Measurements from ENCODE around the gene UBE2C. TPM values are rescaled to one million over a fixed set of nuclear protein-coding genes. Genes with fewer than 3 reads are reported as not detected.

Gene UBE2C
- total RNA-seq, 1 donor from 2014 or later, result 447 TPM

DNA sequence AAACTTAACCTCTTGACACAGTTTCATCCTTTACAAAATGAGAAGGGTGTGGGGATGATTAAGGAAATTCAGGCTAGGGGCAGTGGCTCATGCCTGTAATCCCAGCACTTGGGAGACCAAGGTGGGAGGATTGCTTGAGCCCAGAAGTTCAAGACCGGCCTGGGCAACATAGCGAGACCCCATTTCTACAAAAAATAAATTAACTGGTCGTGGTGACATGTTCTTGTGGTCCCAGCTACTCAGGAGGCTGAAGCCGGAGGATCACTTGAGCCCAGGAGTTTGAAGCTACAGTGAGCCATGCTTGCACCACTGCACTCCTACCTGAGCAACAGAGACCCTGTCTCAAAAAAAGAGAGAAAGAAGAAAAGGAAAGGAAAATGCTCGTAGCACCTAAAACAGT, 54.0 kb downstream of the UBE2C start:
- no peak overlapping the region for H3K4me3 ChIP-seq (ENCODE audit: low read depth, low read length)
- TF ChIP-seq, protein P1, sequence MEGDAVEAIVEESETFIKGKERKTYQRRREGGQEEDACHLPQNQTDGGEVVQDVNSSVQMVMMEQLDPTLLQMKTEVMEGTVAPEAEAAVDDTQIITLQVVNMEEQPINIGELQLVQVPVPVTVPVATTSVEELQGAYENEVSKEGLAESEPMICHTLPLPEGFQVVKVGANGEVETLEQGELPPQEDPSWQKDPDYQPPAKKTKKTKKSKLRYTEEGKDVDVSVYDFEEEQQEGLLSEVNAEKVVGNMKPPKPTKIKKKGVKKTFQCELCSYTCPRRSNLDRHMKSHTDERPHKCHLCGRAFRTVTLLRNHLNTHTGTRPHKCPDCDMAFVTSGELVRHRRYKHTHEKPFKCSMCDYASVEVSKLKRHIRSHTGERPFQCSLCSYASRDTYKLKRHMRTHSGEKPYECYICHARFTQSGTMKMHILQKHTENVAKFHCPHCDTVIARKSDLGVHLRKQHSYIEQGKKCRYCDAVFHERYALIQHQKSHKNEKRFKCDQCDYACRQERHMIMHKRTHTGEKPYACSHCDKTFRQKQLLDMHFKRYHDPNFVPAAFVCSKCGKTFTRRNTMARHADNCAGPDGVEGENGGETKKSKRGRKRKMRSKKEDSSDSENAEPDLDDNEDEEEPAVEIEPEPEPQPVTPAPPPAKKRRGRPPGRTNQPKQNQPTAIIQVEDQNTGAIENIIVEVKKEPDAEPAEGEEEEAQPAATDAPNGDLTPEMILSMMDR (conservative IDR thresholded peaks at IDR 0.05; ENCODE audit: low read depth, low read length), result no peak
- DNase-seq (ENCODE audit: low read depth), result no peak

Other genes with a start within 250 kb of the UBE2C start
- gene WFDC8, start 233.4 kb upstream of the UBE2C start, total RNA-seq, result not detected in 2 replicates
- not detected in 2 replicates for gene WFDC10A, start 182.9 kb upstream of the UBE2C start, total RNA-seq
- not detected in 2 replicates for gene WFDC9, start 181.4 kb upstream of the UBE2C start, total RNA-seq
- gene WFDC11, start 142.4 kb upstream of the UBE2C start, total RNA-seq, result not detected in 2 replicates
- gene WFDC13, start 110.6 kb upstream of the UBE2C start, total RNA-seq, result not detected in 2 replicates
- not detected in 2 replicates for gene WFDC10B, start 107.6 kb upstream of the UBE2C start, total RNA-seq
- gene SPINT4, start 90.3 kb upstream of the UBE2C start, total RNA-seq, result not detected in 2 replicates
- 0.43 and 0.69 TPM in 2 replicates for gene WFDC3, start 20.8 kb upstream of the UBE2C start, total RNA-seq
- 23.1 and 34.7 TPM in 2 replicates for gene DNTTIP1, start 20.7 kb upstream of the UBE2C start, total RNA-seq
- not detected in 2 replicates for gene TNNC2, start 14.7 kb downstream of the UBE2C start, total RNA-seq
- 20.1 and 29.0 TPM in 2 replicates for gene SNX21, start 21.2 kb downstream of the UBE2C start, total RNA-seq
- gene ACOT8, start 44.7 kb downstream of the UBE2C start, total RNA-seq, result 29.1 and 33.0 TPM in 2 replicates
- 1.2 and 3.0 TPM in 2 replicates for gene ZSWIM3, start 45.0 kb downstream of the UBE2C start, total RNA-seq
- gene ZSWIM1, start 68.6 kb downstream of the UBE2C start, total RNA-seq, result 7.3 and 14.2 TPM in 2 replicates
- gene SPATA25, start 75.0 kb downstream of the UBE2C start, total RNA-seq, result 0.87 TPM in 1 of 2 replicates, not detected in the other
- 3.2 and 6.9 TPM in 2 replicates for gene NEURL2, start 78.6 kb downstream of the UBE2C start, total RNA-seq
- gene CTSA, start 78.7 kb downstream of the UBE2C start, total RNA-seq, result 42.7 and 62.5 TPM in 2 replicates
- 20.9 and 38.5 TPM in 2 replicates for gene PLTP, start 99.5 kb downstream of the UBE2C start, total RNA-seq
- gene PCIF1, start 122.0 kb downstream of the UBE2C start, total RNA-seq, result 17.9 and 18.3 TPM in 2 replicates
- gene ZNF335, start 159.6 kb downstream of the UBE2C start, total RNA-seq, result 14.9 and 16.0 TPM in 2 replicates
- gene MMP9, start 196.3 kb downstream of the UBE2C start, total RNA-seq, result 0.80 and 1.4 TPM in 2 replicates
- not detected in 2 replicates for gene SLC12A5, start 216.6 kb downstream of the UBE2C start, total RNA-seq